Measurements from ENCODE around the gene CAPN9.

GRCh38 chr1:230833511-230833910 lies 86.3 kb downstream of the CAPN9 start:
- TF ChIP-seq, protein P1, sequence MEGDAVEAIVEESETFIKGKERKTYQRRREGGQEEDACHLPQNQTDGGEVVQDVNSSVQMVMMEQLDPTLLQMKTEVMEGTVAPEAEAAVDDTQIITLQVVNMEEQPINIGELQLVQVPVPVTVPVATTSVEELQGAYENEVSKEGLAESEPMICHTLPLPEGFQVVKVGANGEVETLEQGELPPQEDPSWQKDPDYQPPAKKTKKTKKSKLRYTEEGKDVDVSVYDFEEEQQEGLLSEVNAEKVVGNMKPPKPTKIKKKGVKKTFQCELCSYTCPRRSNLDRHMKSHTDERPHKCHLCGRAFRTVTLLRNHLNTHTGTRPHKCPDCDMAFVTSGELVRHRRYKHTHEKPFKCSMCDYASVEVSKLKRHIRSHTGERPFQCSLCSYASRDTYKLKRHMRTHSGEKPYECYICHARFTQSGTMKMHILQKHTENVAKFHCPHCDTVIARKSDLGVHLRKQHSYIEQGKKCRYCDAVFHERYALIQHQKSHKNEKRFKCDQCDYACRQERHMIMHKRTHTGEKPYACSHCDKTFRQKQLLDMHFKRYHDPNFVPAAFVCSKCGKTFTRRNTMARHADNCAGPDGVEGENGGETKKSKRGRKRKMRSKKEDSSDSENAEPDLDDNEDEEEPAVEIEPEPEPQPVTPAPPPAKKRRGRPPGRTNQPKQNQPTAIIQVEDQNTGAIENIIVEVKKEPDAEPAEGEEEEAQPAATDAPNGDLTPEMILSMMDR (IDR thresholded peaks at IDR 0.05), result no peak
- no peak for TF ChIP-seq POLR2A (IDR thresholded peaks at IDR 0.05)

Data from adrenal gland (tissue), 5 donors.